A172 (cell line): ENCODE measurements around the gene VWA8. TPM values are rescaled to one million over a fixed set of nuclear protein-coding genes. Genes with fewer than 3 reads are reported as not detected.

ENCODE experiments used
- DNase-seq: peaks from one replicate; pipeline ENCODE4 v3.0.0-alpha.2; 2015; ENCODE audit warnings: low spot score
- total RNA-seq: library from RNA; depleted of rRNA; stranded (reverse); fragments of >200 nt; shearing (Covaris generic); gene quantifications from 2 replicates; pipeline ENCODE4 v1.2.3, GENCODE V29; 2014

VWA8 gene
- total RNA-seq, 1 experiment from 2014 or later, result 8.6 TPM

DNA sequence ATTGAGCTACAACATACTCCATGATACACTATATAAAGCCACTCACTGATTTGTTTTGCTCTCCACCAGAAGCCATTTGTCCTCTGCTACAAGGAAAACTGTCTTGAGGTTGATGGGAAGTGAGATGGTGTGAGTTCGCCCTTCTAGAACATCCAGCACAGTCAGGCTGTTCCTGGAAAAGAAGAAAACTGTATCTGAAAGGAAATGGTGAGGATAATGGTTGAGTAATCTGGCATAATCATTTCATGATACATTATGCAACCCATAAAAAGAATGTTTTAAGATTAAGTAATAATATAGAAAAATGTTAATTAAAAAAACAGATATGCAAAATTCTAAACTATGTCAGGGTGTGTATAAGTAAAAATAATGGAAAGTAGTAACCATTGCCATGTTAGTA is 269.6 kb downstream of the VWA8 start:
- no peak for DNase-seq

DNA sequence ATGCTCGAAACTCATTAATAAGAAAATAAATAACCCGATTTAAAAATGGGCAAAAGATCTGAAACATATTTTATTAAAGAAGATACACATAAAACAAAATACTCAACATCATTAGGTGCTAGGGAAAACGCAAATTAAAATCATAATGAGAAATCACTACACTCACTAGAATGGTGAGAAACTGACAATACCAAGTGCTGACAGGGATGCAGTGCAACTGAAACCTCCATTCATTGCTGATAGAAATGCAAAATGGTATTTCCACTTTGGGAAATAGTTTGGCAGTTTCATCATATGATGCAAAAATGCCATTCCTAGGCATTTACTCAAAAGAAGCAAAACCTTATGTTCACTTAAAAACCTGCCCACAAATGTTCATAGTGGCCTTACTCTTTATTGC is 278.1 kb downstream of the VWA8 start:
- DNase-seq, result no peak

DNA sequence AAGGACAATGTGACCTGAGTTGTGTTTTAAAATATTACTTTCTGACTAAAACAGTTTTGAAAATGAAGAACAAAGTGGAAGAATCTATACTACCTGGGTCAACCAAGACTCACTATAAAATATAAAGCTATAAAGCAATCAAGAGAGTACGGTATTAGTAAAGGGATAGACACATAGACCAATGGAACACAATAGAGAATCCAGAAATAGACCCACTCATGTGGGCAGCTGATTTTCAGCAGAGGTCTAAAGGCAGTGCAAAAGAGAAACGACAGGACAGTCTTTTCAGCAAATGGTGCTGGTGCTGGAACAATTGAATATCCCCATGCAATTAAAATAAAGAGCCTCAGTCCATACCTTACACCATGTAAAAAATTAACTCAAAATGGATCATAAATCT is 278.9 kb downstream of the VWA8 start:
- no peak for DNase-seq

DNA sequence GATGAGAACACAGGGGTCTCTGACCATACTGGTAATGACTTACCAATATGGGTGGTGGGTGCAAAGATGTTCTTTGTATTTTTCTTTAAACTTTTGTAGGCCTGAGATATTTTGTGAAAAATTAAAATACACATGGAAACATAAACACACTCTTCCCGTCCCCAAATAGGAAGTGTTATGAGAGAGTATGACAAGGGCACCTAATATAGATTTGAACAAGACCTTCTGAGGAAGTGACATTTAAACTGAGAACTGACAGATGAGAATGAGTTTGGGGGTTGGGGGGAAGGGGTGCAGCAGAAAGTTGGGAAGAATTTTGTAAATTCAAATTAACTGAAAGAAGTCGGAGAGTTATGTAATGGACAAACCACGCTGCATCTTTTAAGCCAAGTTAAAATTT is 279.3 kb downstream of the VWA8 start:
- DNase-seq, result no peak

DNA sequence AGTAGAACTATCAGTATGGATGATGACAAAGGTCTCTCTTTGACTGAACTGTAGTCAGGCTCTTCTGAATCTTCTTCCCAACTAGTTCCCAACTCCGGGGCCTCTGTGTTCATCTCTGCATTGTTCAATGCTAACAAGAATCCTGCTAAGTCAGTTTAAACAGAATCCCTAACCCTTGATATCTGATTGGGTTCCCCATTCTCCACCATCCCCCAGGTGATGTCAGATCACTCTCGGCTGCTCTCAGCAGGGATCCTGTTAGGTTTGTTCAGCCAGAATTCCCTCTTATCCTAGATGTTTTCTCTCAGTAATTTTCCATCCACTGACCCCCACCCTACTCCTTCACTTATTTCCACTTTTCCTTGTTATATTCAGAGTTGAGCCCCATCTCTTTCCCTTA is 280.0 kb downstream of the VWA8 start:
- DNase-seq, result no peak

DNA sequence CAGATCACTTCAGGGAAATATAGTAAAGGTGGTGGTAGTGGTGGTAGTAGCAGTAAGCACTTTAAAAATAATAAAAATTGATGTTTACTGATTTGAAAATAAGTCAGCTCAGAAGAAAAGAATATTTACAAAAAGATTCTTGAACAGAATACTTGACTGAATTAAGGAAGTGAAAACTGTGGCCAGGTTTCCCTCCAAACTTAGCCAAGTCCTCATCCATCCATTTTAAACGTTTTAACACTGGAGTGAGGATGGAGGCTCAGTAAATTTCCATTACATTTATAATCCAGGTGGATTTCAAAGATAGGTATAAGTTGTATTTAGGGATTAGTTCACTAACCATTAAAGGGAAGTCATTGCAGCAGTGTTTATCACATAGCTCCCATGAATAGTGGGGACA is 282.1 kb downstream of the VWA8 start:
- DNase-seq, result no peak

DNA sequence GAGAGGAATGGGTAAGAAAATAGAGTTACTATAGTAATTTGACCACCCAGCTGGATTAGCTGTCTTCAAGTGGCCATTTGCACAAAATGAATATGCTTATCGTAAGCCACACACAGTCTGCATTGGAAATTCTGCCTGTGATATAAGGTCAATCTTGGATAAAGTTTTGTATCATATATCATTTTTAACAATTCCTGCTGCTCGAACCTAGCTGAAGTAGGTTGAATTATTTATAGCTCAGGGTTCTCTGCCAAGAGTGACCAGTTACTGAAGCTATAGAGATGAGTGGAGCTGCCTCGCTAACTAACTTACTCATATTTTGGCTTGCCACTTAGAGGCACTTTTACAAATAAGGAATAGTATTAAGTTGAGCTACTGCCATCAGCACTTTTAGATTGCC is 282.7 kb downstream of the VWA8 start:
- DNase-seq, result peak; percentile 7

DNA sequence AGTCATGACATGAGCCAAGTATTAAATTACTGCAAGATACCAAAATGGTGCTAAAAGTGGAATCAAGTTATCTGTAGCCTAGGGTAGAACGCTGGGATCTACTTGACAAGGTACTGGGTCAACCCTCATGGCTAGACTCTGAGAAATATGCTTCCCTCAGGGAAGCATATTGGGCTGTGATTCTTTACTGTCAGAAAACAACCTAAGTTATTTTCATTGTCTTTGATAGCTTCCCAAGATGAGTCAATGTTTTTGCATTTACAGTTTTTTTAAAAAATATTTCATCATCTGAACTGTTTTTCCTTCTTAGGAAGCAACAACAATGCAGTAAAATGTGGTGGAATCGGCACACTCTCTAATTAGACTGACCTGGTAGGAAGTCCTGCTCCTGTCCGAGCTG is 285.6 kb downstream of the VWA8 start:
- no peak for DNase-seq

DNA sequence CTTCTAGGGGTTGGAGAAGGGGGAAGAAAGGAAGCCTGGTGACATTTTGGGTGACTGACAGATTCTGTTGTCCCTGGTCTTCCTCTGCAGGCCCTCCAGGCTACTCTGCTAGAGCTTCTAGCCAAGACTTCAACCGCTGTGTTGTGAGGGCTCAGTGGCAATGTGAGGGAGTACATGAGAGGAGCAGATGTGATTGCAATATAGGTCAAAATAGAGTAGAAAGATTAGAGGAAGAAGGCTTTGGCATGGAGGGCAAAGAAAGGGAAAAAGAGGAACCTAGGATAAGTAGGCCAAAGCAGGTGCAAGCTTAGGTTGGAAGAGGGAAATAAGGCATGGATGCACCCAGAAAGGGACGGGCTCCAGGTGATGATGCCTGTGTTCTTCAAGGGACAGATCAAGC is 286.7 kb downstream of the VWA8 start:
- no peak for DNase-seq

DNA sequence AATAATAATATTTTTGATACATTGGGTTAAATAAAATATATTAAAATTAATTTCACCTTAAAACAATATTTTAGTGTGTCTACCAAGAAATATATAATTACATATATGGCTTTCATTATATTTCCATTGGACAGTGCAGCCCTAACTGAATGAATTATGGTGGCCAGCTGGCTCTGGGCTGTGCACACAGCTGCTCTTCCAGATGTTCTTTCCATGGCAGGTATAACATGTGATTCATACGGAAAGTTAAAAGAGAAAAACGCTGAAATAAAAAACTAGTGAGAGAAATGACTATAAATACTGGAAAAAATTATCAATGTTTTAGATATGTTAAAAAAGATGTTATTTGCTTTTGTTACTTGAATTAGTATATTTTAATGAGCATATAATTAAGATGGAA is 287.3 kb downstream of the VWA8 start:
- DNase-seq, result no peak

DNA sequence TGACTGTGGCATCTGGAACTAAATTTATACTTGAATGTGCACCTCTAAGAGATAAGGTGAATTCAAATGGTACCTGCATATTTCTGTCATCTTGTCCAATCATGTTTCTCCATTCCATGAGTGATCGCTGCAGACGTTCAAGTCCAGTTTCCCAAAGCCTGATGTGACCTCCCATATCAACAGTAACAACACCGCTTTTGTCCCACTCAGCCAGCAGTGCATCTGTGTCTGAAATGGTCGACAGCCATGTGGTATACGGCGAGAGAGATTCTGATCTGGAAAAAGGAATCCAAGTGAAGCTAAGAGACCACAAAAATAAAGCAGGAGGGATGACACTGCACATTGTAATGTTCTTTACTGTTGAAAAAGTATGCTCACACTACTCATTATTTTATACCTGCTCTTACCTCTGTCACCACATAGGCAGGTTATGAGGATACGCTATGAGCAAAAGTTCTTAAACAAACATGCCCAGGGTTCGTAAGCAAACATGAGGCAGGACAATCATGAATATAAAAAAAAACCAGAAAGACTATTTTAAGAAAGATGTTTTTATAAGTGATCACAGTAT is 290.0 kb downstream of the VWA8 start:
- no peak for DNase-seq

DNA sequence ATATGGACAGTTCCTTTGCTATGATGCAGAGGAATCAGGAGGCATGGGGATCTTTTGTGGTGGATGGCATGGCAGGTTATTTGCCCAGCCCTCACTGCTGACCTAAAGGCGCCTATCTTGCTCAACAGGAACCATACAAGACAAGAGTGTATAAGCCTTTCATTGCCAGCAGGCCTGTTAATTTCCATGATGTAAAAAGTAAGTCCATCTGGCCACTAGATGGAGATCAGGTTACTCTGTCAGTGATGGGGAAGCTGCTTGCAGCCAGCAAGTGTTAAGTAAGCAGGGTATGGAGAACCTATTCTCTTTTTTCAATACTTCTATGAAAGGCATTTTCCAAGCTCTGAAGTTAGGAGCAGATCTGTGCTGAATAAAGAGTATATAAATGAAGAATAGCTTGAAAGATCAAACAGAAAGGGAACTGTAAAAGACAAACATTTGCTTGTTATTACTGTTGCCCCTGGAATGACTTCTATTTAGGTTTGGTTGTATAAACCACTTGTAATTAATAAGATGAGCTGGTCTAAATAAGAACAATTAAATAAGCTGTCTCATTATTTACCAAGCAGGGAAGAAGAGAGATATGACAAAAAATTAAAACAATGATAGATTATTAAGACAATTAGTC is 292.7 kb downstream of the VWA8 start:
- DNase-seq, result peak; percentile 79

DNA sequence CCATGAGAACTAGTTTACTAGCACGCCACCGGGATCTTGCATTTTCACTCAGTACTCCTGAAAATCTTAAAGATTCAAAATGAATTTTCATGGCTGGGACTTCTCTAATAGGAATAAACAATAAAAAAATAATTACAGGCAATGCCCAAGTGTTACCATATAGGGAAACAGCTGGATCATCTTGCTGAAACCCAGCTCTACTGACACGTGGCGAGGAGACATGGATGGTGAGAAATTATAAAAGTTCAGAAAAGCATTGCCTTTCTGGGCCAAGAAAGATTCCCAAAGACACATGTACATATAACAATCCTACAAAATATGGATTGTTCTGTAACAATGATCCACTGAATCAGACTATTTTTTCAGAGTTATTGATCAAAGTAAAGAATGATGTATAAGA is 294.3 kb downstream of the VWA8 start:
- DNase-seq, result no peak

DNA sequence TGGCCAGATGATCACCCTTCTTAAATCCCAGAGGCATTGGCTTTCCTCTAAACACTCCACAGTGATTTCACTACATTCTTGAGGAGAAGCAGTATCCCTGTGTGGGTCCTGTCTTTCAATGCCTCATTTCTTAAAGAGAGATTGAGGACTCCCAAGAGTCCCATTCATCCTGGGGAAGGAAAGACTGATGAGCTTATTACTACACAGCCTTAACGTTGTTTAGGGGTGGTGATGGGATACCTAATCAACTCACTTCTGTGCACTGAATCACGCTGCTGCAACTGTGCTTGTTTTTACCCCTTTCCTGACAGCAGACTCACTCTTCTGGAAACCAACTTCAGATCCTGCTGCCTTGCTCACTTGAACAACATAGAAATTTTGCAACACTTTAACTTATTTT is 300.5 kb downstream of the VWA8 start:
- DNase-seq, result no peak

DNA sequence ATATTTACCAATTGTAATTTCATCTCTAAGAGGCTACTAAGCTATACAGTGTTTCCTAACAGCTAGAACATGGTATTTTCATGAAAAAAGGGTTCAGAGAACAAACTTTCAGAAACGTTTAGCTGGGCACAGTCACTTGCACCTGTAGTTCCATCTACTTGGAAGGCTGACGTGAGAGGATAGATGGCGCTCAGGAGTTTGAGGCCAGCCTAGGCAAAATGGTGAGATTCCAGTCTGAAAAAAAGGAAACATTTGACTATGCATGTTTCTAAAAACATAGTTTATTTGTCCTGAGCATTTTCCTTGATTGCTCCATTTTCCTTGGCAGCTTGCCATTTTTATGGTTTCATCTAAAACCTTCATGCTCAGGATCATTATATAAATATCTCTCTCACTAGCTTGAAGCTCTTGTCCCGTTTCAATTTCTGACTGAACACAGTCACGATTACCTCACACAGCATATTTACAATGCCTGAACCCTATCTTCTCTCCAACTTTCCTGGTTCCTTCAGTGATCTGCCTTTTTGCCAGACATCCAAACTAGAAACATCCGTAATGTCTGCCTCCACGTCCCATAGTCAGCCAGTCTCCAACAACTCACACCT is 302.8 kb downstream of the VWA8 start:
- DNase-seq, result no peak

DNA sequence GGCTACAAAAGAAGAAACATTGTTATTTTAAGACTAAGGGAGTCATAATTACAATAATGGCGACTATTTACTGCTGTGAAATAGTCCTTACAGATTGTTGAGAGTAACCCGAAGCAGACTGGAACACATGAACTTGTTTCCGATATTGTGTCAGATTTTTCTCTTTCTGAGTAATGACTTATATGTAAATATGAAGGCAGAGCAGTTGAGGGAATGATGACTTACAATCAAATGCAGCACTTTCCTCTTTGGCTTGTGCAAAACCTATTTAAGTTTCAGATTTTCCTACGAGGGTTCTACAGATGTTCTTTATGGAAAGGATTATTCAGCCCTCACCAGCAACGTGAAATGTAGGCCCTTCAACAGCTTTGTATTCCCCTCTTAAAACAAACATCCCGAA is 304.9 kb downstream of the VWA8 start:
- no peak for DNase-seq

DNA sequence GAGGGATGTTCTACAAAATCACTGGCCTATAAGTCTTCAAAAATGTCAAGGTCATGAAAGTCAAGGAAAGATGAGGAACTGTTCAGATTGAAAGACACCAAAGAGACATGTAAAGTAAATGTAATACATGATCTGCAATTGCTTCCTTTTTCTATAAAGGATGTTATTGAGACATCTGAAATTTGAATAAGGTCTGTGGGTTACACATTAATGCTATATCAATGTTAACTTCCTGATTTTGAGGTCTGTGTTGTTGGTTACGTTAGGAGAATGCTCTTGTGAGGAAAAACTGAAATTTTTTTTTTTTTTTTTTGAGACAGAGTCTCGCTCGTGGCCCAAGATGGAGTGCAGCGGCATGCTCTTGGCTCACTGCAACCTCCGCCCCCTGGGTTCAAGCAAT is 306.1 kb downstream of the VWA8 start:
- DNase-seq, result no peak

DNA sequence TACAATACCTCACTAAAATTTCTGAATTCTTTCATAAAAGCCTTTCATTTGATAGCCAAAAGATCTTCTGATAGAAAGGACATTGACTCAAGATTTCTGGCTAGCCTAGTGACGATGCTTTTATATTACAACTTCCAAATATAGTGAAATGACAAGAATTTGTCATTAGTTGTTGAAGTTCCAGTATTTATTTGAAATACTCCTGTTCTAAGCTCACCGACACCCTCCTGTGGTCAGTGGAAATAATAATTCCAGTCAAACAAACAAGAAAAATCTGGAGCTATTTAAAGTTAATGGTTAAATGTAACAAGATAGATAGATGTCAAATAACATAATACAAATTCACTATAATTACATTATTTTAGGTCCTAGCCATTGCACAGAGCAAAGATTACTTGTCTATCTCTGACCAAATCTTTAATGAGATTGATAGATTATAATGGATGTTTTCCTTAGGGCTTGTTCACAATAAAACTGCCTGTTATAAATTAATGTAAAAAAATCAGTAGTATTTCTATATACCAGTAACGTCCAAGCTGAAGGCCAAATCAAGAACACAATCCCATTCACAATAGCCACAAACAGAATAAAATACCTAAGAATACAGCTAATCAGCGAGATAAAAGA is 308.1 kb downstream of the VWA8 start:
- peak; percentile 16 for DNase-seq

DNA sequence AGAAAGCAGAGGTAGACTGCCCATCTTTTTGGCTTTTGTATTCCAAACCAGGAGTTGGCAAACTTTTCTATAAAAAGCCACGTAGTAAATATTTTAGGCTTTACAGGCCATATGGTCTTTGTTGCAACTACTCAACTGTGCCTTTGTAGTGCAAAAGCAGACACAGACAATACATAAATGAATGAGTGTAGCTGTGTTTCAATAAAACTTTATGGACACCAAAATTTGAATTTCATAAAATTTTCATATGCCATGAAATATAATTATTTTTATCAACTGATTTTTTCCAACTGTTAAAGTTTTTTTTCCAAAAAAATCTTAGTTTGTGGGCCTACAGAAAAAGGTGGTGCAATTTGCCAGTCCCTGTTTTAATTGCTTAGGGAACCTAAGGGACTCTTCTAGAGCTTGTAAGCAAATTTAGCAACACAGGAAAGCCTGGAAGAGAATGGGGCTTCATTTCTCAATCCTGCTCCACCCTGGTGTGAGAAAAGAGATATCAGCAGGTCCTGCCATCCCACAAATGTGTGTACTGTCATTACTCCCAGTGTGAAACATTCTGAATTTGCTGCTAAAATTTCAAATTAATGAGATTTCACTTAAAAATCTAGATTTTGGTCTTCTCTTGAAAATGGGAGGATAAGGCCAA is 309.4 kb downstream of the VWA8 start:
- DNase-seq, result no peak

DNA sequence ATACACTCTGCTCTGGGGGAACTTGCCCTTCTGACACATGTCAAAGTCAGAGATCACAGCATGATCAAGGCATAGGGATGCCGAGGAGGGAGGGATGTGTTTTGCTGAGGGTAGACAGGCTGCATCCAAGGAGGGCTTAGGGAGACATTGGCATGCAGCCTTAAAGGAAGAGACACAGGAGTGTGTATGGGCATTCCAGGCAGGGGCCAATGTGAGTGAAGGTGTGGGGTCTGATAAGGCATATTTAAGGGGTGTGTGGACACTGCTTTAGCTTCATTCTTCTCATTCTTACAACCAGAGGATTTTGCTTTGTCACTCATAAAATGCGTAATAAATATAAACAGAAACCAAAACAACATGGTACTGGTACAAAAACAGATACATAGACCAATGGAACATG is 310.2 kb downstream of the VWA8 start:
- DNase-seq, result no peak

DNA sequence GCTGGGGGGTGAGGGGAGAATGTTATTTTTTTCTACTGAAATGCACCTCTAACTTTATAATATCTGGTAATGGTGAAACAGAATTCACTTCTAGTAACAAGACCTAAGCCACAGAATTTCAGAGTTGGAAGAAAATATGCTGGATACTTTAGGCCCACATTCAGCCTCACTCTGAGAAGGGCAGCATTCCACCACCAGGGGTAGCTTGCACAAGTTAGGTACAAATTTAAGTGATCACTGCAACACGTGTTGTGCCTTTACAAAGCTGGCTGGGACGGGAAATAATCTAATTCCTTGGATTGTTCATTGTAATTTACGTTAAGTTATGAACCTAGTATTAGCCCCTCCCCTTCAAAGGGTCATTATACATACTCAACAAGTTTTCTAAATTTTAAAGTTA is 311.2 kb downstream of the VWA8 start:
- DNase-seq, result no peak

DNA sequence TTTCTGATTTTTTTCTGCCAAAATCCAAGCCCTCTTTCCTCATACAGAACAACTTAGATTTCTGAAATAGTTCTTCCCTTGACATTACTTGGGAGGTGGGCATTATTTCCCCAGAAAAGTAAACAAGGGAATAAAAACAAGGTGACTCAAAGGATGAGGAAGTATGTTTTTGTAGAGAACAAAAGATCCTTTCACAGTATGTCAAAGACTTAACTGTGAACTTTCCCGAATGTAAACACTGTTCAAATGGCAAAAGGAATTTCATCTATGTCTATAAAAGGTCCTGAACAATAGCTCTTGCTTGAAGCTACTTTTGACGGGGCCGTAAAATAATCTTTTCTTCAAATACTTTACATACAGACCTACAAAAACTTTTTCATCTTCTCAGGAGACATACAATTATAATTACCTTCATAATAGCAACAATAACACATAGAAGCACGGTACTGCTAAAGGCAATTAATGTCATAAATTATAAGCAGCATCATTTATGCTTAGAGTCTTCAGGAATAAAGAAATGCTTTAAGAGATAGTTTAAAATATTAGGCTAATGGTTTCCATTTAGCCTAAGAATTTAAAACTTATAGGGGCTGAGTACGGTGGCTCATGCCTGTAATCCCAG is 312.5 kb downstream of the VWA8 start:
- peak; percentile 53 for DNase-seq
